Uterus (tissue), 2 donors: ENCODE results near the gene RGS7.
"Not testable (repeated sequence)": the region's sequence is repeated elsewhere in the genome, so short reads cannot be mapped to it uniquely, and the experiment has no call there.

Experiments
- CTCF ChIP-seq, 4 experiments: fragments of 200-600 bp in 2 of 4; fragments of 450-650 bp in 2 of 4; sonication (generic) in 2 of 4; IDR thresholded peaks; one replicate each; pipeline ENCODE4 v1.5.1; 2016 to 2019; ENCODE audit warnings: antibody characterized with exemption in 4 of 4, mild to moderate bottlenecking in 2 of 4, moderate library complexity in 1 of 4
- POLR2A ChIP-seq, 2 donors: fragments of 450-650 bp; IDR thresholded peaks; one replicate each; pipeline ENCODE4 v1.6.1; 2016; ENCODE audit warnings: antibody characterized with exemption in 2 of 2, mild to moderate bottlenecking in 1 of 2, moderate library complexity in 1 of 2

- TF ChIP-seq CTCF, POLR2A (IDR thresholded peaks at IDR 0.05): not testable (repeated sequence)
These were observed 55.0 kb downstream of the RGS7 start for GRCh38 chr1:241302024-241302423.
